ENCODE measurements around the gene ANKAR. TPM values are rescaled to one million over a fixed set of nuclear protein-coding genes. Genes with fewer than 3 reads are reported as not detected.
A peak's percentile ranks its signal among the peaks of the same experiment; 100 is the strongest.

ANKAR gene
- total and polyA plus RNA-seq, 2 of the 8 experiments (the other 6 are each of a cell fraction or from before 2014, with no cell fraction given) = 0.56 to 1.7 TPM

- H3K9me3 ChIP-seq (ENCODE audit: insufficient read depth in 2 of 2, low read depth in 1 of 2, low read length in 1 of 2) = peaks cover 0 to 7% of the 10 kb centered on the region in 2 experiments; a peak in 1 of 4 replicates
- H3K23me2 ChIP-seq (ENCODE audit: low read depth, low read length) = peaks cover 2% of the 10 kb centered on the region; the same call in 1 of the 2 replicates
- H2AFZ ChIP-seq (ENCODE audit: low read length) = 0 out of 2 replicates have a peak overlapping the region, but pooled peaks have one; percentile 68
- POLR2A ChIA-PET (ENCODE audit: partially characterized antibody) = interaction anchor here (0.6 kb wide), 1 partner anchor 240 kb away, joined by 3 read pairs; no protein-coding TSS in a partner anchor
- H3K27ac ChIP-seq (ENCODE audit: low read depth, low read length) = no peak overlapping the region
- H3K79me1 ChIP-seq (ENCODE audit: low read depth, low read length) = no peaks in the 10 kb centered on the region; the same call in 1 of the 2 replicates
- no peak overlapping the region for H3K18ac ChIP-seq (ENCODE audit: extremely low read depth, low read length)
- peaks cover 0 to 5% (median 0%) of the 10 kb centered on the region in 4 experiments; a peak in 2 of 7 replicates for H3K4me1 ChIP-seq (replicated peaks in 1 of 4; ENCODE audit: control insufficient read depth in 3 of 4, insufficient read depth in 4 of 4, low read length in 3 of 4)
- no peak overlapping the region for H2BK20ac ChIP-seq (ENCODE audit: low read length)
- no peak overlapping the region for H2BK5ac ChIP-seq (ENCODE audit: low read depth, low read length)
- H2BK120ac ChIP-seq (replicated peaks; ENCODE audit: low read depth, low read length) = no peak overlapping the region
- H3K27me3 ChIP-seq (replicated peaks in 1 of 4; ENCODE audit: control insufficient read depth in 3 of 4, extremely low read depth in 1 of 4, insufficient read depth in 3 of 4, low read length in 3 of 4) = no peaks in the 10 kb centered on the region
- H4K20me1 ChIP-seq (replicated peaks in 1 of 2; ENCODE audit: control insufficient read depth in 1 of 2, insufficient read depth in 2 of 2, low read length in 2 of 2) = no peaks in the 10 kb centered on the region
- no peak overlapping the region for H3K23ac ChIP-seq (ENCODE audit: insufficient read length)
- H4K8ac ChIP-seq (ENCODE audit: extremely low read depth, insufficient read depth, low read length) = no peak overlapping the region
- H3K4ac ChIP-seq (replicated peaks; ENCODE audit: insufficient read length, low read depth, low read length) = no peak overlapping the region
- no peak for DNase-seq (ENCODE audit: low read depth in 1 of 2, low spot score in 2 of 2)
- H2AK5ac ChIP-seq (ENCODE audit: low read depth, low read length) = no peak overlapping the region
- no peak for FAIRE-seq
- peaks cover 0 to 16% of the 10 kb centered on the region in 2 experiments for H3K79me2 ChIP-seq (ENCODE audit: control insufficient read depth in 1 of 2, insufficient read depth in 2 of 2, low read length in 2 of 2)
- H3K14ac ChIP-seq (ENCODE audit: insufficient read length) = no peak overlapping the region
- no peak overlapping the region for H2BK12ac ChIP-seq (ENCODE audit: low read depth, low read length)
- H4K91ac ChIP-seq (replicated peaks; ENCODE audit: insufficient read length, low read length) = no peak overlapping the region
- CTCF ChIA-PET (ENCODE audit: partially characterized antibody) = interaction anchor here (0.7 to 6.3 kb wide), 9 partner anchors 15 to 262 kb away, joined by 3 to 82 read pairs (median 6); partner anchors contain the start of gene ANKAR
- no peak overlapping the region for H3K4me2 ChIP-seq (ENCODE audit: insufficient read depth in 1 of 2, low read depth in 2 of 2, low read length in 2 of 2)
- H3K9ac ChIP-seq (replicated peaks in 1 of 4; ENCODE audit: extremely low read depth in 1 of 4, low read depth in 3 of 4, low read length in 3 of 4) = no peak overlapping the region
- no peaks in the 10 kb centered on the region for H3K36me3 ChIP-seq (ENCODE audit: control insufficient read depth in 2 of 4, insufficient read depth in 4 of 4, low read length in 3 of 4)
- no peak overlapping the region for H4K5ac ChIP-seq (ENCODE audit: insufficient read length, low read depth, low read length)
- no peak overlapping the region for H2BK15ac ChIP-seq (ENCODE audit: low read length)
- H3K4me3 ChIP-seq (ENCODE audit: extremely low read depth in 1 of 4, insufficient read depth in 2 of 4, low read depth in 3 of 4, low read length in 4 of 4) = no peak overlapping the region
- WGBS, 2 experiments (ENCODE audit: extremely low coverage in 1 of 2, insufficient coverage in 1 of 2, insufficient read length in 1 of 2, insufficient replicate concordance in 2 of 2, low coverage in 1 of 2, low lambda C conversion rate in 2 of 2, missing lambda C conversion rate in 1 of 2) = 84% methylated on average over 5 of the region's 5 CpGs; no CpG with 5 or more reads in 1 of the 2 experiments
- H3K56ac ChIP-seq (replicated peaks; ENCODE audit: insufficient read length, low read depth, low read length) = no peak overlapping the region
- TF ChIP-seq, protein P1, sequence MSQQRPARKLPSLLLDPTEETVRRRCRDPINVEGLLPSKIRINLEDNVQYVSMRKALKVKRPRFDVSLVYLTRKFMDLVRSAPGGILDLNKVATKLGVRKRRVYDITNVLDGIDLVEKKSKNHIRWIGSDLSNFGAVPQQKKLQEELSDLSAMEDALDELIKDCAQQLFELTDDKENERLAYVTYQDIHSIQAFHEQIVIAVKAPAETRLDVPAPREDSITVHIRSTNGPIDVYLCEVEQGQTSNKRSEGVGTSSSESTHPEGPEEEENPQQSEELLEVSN (IDR thresholded peaks at IDR 0.05) = no peak
- TF ChIP-seq YY1 (IDR thresholded peaks at IDR 0.05; ENCODE audit: low read depth, low read length) = no peak
These were observed 16.6 kb upstream of the ANKAR start for GRCh38 chr2:189657867-189658266.
